ENCODE results near the gene HARS1.
"Not testable (repeated sequence)": the region's sequence is repeated elsewhere in the genome, so short reads cannot be mapped to it uniquely, and the experiment has no call there.

HARS1 gene

DNA sequence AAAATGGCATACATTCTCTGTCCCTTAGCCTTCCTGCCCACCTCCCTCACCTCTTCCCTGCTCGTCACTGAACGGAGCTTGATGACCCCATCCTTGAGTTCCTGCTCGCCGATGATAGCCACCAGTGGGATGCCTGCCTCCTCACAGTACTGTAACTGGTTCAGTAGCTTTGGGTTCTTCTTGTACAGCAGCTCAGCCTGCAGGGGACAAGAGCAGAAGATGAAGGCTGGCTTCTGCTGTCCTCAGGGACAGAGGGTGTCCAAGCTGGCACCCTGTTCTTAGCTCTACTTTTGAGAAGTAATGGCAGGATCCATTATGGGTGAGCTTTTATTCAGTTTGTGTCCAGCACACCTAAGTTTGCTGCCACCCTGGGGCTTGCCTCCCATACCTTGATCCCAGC, 16.5 kb downstream of the HARS1 start:
- no peak for DNase-seq (ENCODE audit: low read depth)

DNA sequence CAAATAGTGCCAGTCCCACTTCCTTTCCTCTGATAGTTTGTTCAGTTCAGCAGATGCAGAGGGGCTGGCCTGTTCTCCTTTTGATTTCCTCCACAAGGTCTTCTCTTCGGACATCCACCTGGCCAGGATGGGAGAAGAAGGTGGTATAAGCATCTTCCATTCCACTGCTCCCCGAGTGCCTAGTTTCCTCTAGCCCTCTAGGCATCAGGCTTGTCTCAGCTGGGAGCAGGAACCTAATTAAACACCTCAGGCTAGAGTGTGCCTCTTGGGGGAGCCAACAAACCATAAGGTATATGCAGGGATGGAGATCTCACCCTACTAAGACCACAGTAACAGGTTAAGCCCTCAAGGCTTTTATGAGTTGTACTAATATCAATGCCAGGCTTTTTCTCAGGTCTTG, 17.0 kb downstream of the HARS1 start:
- DNase-seq (ENCODE audit: low read depth) = no peak

DNA sequence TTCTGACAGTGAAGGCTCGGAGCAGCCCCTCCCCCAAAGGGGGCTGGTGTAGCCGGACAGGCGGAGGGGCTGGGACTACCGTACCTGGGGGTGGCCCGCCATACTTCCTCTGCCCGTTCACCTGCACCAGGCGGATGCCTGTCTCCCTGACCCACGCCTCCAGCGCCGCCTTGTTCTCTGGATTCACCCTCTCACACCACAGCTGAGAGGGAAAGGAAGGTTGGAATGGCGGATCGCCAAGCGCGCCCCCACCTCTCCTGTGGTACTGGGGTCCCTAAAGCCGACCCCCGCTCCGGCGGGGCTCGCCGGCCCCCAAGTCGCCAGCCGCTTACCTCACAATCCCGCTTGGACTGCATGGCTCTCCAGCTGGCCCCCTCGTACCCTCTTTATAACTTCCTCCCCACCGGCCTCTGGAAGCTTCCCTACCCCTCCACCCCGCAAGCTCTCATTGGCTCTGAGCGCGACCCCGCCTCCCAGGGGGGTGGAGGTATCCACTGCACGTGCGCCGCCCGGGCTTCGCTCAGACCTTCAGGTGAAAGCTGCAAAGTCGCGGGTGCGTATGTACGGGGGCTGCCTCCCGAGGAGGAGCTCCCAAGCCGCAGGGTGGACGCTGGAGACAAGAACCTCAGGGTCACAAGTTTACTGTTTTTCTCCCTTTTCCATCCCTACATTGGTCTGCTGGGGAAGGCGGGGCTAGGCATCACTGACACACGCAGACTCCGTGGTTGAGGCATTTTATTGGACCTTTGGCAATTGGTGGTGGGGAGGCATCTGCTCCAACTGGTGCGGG, 17.8 kb downstream of the HARS1 start, which contains the start of gene DND1:
TSS of gene DND1 (minus strand) at position 390 of the 790 bp plus-strand sequence. CDS start at position 356, 34 bp downstream.
- DNase-seq (ENCODE audit: low read depth) = no peak

DNA sequence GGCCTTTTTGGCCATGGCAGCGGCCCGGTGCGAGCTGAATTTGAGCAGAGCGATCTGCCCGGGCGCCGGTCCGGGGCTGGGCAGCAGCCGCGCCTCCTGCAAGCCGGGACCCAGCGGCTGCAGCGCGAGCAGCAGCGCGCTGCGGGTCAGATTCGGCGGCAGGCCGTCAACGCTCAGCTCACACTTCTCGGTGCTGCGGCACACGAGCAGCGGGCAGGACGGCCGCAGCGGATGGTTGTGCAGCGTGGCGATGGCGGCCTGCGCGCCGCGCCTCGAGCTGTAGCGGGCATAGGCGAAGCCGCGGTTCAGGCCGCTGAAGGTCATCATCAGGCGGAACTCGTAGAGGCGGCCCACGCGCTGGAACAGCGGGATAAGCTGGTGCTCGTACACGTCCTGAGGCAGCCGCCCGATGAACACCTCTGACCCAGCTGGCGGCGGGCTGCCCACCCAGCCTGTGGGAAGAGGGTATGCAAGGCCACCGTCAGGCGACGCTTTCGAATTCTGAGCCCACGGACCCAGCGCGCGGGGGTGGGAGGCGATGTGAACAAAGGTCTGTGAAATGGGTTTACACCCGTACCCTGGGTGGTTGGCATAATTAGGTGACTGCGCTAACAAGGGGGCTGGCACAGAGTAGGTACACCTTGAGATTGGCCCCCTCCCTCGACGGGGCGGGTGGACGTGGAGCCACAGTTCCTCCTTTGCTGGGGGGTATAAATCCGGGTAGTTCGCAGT, 18.5 kb downstream of the HARS1 start:
- no peak for DNase-seq (ENCODE audit: low read depth)

DNA sequence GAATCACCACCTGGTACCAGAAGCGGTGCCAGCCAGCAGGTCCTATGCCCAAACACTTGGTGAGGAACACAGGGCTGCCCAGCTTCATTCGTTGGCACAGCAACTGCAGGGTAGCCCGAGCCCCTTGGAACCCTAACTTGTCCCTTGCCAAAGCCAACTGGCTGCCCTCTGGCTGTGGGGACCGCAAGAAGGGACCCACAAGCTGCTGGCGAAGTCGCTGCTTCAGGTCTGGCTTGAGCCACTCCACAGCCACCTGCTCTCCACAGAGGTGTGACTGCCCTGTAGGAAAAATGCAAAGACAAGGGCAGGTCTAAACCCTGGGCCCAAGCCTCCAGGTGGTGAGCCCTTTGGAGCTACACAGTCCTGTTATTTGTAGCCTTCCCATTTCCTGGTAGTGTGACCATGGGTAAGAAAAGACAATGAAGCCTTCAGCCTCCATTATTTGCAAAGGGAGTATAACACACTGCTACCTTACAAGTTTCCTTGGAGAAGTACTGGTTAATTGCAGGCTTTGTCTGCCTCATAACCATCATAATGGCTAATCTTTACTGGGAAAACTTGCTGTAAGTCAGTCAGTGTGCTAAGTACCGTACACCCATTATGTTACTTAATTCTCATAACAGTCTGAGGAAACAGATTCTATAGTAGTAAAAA, 19.6 kb downstream of the HARS1 start:
- no peak for DNase-seq (ENCODE audit: low read depth)

DNA sequence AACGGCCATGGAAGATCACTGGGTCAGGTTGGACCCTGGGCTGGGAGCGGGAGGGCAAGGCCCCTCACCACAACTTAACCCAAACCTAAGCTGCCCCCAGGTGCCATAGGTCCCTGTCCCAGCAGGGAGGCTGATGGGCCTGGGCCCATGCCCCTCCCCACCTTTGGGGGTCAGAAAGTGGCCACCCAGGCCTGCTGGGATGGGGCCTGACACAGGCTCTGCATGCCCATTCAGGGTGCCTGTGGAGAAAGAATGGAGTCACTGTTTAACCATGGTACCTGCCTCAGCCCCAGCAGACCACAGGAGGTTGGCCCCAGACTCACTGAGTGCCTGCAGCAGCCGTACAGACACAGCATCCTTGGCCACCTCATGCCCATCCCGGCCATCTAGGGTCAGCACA, 20.1 kb downstream of the HARS1 start:
- DNase-seq (ENCODE audit: low read depth) = not testable (repeated sequence)

DNA sequence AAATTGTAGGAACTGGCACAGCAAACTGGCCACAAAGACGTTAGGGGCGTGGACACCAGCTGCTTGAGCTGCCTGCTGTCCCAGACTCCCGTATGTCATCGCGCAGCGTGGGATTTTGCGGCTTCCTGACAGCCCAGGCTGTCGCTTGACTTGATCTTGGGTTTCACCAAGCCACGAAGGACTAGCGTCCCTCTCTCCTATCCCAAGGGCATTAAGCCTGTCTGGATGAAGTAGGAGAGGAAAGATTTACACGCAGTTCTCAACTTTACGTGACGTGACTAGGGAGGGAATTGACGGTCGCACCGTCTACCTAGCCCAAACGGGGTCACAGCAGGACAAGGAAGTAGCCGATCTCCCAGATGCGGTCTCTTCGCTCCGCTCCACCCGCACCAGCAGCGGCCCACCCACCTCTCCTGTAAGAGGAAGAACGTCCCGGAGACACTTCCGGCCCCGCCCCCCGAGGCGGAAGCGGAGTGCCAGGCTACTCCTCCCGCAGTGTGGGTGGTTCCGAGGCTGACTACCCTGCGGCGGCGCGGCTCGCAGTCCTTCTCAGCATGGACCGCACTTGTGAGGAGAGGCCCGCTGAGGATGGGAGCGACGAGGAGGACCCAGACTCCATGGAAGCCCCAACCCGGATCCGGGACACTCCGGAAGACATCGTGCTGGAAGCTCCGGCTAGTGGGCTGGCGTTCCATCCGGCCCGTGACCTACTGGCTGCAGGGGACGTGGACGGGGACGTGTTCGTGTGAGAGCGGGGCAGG, 26.6 kb downstream of the HARS1 start, which contains the start of gene WDR55:
TSS of gene WDR55 (plus strand) at position 546 of the 761 bp plus-strand sequence. CDS start at position 555, 9 bp downstream.
- peak; percentile 94 for DNase-seq (ENCODE audit: low read depth)

DNA sequence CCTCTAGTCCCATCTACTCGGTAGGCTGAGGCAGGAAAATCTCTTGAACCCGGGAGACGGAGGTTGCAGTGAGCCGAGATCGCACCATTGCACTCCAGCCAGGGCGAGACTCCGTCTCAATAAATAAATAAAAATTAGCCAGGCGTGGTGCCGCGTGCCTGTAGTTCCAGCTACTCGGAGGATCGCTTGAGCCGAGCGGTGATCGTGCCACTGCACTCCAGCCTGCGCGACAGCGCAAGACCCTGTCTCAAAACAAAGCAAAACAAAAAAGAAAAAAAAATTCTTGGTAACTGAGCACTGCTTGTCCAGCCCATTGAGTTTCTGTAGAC, 27.2 kb downstream of the HARS1 start:
- no peak for DNase-seq (ENCODE audit: low read depth)

DNA sequence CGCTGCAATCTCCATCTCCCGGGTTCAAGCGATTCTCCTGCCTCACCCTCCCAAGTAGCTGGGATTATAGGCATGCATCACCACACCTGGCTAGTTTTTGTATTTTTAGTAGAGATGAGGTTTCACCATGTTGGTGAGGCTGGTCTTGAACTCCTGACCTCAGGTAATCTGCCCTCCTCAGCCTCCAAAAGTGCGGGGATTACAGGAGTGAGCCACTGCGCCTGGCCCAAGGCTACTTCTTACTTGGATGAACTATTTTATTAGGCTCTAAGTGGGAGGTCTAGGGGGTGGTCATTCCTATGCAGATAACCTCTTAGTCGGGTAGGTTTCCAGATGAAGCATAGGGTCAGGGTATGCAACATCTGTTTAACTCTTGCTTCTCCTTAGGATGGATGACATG, 30.8 kb downstream of the HARS1 start:
- DNase-seq (ENCODE audit: low read depth) = not testable (repeated sequence)

DNA sequence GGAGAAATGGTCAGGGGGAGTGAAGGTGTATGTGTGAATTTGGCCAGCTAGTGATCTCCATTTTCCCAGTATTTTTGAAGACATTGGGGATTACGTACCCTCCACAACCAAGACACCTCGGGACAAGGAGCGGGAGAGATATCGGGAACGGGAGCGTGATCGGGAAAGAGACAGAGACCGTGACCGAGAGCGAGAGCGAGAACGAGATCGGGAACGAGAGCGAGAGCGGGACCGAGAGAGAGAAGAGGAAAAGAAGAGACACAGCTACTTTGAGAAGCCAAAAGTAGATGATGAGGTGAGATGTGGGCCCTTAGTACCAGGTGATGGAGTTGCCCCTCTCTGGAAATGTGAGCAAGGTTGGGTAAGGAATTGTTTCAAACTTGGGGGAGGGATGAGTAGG, 32.3 kb downstream of the HARS1 start:
- no peak for DNase-seq (ENCODE audit: low read depth)

DNA sequence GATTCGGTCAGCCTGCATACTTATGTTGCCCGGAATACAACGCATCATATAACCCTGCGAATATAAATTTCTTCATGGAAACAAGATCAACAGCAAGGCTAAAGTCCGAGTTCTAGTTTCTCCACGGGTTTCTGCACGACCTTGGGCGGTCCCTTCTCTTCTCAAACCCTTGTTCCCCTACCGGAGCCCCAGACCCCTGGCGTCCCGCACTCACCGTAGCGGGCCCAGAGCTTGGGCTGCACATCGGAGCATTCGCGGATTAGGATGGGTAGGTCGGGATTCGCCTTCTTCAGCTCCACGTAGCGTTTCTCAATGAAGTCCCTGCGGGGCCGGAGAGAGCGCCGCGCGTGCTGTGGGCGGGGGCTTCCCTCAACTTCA, 44.1 kb downstream of the HARS1 start:
- DNase-seq (ENCODE audit: low read depth) = no peak

DNA sequence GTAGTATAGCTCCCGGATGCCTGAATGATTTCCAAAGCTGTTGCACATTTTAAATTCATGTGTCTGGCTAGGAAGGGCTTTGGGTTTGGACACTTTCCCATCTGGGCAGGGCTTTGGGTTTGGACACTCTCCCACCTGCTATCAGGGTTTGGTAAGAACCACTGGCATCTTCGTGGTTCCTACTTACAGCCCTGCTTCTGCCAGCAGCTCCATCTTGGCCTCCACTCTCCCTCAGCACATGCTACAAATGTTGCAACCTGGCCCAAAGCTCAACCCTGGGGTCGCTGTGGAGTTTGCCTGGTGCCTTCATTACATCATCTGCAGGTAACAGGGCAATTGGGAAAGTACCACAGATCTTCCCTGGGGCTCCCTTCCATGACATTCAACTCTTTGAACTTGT, 48.5 kb downstream of the HARS1 start:
- DNase-seq (ENCODE audit: low read depth) = no peak

DNA sequence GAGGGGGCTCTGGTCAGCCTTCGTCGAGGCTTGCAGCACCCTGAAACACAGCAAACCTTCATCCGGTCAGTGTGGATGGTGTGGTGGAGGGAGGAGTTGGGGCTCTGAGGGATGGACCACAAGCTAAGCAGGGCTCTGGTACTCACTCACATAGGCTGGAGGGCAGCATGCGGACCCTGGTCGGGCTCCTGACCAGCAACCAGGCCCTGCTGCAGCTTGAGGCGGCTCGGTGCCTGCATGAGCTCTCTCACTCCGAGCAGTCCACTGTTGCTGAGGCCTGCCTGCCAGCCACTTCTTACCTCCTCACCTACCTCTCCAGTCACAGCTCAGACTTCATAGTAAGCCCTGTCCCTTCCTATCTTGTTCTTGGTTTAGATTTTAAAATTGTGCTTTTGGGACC, 49.5 kb downstream of the HARS1 start:
- DNase-seq (ENCODE audit: low read depth) = no peak

DNA sequence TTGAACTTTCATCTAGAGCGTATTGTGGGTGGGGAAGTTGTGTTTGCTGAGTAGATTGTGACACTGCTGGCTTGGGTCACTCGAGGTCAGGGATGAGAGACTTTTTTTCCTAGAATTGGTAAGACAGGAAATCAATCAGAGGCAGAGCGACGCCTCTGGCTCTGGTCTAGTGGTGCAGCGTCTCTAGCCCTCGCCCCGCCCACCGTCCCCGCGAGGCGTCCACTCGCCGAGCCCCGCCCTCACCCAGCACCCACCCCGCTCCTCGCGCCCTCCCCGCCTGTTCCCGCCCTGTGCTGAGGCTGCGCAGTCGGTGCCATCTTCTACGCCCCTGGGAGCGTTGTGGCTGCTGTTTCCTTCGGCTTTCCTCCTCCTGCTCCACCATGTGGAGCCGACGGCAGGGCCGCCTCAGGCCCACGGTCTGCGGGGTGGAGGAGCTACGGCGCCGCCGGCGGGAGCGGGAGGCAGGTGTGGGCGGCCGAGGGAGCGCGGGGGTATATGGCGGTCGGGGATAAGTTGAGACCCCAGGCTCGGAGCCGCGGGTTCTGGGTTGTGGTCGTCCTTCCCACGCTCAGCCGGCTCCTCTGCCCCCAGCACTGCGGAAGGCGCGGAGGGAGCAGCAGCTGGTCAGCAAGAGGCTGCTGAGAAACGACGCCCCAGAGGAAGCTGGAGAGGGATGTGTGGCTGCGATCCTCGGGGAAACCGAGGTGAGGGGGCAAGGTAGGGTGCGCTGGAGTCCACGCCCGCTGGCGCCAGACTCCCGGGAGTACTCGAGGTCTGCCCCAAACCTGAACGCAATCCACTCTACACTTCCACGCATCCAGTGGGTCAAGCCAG, 51.8 kb downstream of the HARS1 start, which contains the start of gene TMCO6:
TSS of gene TMCO6 (plus strand) at position 304 of the 834 bp plus-strand sequence. CDS start at position 381, 77 bp downstream.
- peak; percentile 97 for DNase-seq (ENCODE audit: low read depth)

DNA sequence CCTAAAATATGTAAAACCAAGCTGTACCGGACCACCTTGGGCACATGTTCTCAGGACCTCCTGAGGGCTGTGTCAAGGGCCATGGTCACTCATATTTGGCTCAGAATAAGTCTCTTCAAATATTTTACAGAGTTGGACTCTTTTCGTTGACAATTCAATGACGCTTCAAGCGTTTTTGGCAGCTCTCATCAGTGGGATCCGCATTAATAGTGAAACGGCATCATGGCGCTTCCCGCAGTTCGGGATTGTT, 52.3 kb downstream of the HARS1 start:
- not testable (repeated sequence) for DNase-seq (ENCODE audit: low read depth)

DNA sequence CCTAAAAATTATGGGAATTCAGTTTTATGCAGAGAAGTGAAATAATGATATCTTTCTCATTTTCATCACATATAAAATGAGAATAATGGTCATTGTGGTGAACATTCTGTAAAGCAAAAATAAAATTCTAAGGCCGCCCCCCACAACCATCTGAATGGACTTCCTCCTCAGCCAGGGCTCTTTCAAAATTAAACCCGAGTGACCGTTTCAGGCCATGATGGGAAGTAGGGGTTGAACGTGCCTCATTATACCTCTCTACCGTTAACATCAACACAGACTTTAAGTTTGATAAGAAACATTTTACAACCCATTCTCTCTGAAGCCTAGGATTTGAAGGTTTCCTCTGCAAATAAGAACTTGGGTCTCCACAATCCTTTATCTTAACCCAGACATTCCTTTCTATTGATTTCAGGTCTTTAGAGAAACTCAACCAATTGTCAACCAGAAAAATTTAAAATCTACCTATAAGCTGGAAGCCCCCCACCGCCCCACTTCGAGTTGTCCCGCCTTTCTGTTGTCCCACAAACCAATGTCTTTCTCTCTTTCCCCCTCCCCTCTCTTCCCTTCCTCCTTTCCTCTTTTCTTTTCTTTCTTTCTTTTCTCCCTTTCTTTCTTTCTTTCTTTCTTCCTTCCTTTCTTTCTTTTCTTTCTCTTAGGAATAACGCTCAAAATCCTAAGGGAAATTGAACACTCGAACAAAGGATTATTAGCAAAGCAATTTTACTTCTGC, 53.6 kb downstream of the HARS1 start:
- DNase-seq (ENCODE audit: low read depth) = no peak

DNA sequence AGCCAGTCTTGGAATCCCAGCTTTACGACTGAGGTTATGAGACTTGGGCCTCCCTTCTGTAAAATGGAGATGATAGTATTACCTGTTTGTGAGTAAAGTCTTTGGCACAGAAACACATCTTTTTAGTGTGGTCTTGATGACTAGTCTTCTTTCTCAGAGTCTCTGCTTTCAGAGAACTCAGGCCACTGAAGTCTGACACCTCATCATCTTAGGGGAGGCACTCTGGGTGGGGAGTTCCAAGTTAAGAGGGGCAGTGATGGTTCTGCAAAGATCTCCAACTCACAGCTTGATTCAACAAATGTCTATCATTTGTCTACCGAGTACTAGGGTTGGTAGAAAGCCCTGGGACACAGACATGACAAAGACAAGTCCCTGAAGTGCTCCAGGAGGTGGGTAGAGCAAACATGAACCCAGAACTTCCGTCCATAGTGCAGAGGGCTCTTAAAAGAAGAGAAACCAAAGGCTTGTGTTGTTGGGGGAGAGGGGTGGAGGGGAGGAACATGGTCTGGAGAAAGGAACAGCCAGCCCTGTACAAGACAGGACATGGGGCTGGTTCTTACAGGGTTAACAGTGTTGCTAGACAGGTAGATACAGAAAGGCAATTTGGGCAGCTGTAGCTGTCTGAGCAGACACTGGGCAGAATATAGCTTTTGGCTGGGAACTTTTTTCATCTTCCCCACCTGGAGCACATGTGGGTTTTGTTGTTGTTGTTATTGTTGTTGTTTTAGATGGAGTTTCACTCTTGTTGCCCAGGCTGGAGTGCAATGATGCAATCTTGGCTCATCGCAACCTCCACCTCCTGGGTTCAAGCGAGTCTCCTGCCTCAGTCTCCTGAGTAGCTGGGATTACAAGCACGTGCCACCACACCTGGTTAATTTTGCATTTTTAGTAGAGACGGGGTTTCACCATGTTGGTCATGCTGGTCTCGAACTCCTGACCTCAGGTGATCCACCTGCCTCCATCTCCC, 55.6 kb downstream of the HARS1 start:
- DNase-seq (ENCODE audit: low read depth) = no peak

DNA sequence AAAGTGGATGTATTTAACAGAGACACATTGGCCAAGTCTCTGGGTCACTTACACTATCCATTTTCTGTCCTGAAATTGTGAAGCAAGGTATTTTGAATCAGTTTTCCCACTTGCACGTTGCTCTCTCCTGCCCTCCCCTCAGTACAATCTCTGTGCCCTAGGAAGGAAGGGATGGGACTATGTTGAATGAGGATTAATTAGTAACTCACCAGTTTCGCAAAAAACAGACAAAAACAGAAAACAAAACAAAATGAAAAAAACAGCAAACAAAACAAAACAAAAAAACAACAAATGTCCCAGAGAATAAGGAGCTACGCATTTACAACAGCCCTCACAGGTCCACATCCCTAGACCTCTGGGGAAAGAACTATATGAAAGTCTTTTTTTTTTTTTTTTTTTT, 57.1 kb downstream of the HARS1 start:
- no peak for DNase-seq (ENCODE audit: low read depth)

DNA sequence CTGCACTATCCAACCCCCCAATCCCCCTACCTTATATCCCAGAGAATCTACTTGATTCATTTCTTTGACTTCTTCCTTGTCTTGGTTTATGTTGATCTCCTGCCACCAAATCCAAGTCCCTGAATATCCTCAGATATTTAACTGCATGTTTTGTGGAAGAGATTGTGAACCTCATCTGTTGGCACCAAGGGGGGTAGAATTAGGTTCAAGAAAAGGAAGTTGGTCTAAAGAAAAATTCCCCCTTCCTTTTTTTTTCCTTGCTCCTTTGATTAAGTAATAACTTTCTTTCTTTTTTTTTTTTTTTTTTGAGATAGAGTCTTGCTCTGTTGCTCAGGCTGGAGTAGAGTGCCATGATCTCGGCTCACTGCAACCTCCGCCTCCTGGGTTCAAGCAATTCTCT, 57.7 kb downstream of the HARS1 start:
- DNase-seq (ENCODE audit: low read depth) = no peak

Data from activated T-cell treated with anti-CD3 and anti-CD28 coated beads for 1 hour (primary cell).